Measurements from ENCODE around the gene NYAP2. TPM values are rescaled to one million over a fixed set of nuclear protein-coding genes. Genes with fewer than 3 reads are reported as not detected.

The NYAP2 gene
- total and polyA plus RNA-seq, 2 donors (not counting 1 experiment from before 2014, with no cell fraction given), result not detected

GRCh38 chr2:225425284-225425683 is 25.8 kb downstream of the NYAP2 start:
- no peak for TF ChIP-seq EZH2 (IDR thresholded peaks at IDR 0.05; ENCODE audit: low read length, missing control alignments)
- TF ChIP-seq CTCF (conservative IDR thresholded peaks at IDR 0.05 in 1 of 2, IDR thresholded peaks at IDR 0.05 in 1 of 2; ENCODE audit: low read depth in 1 of 2, low read length in 2 of 2), result no peak
- Histone ChIP-seq H3K4me2 (ENCODE audit: extremely low read depth, insufficient read depth, low read length) (no peak overlapping the region), H3K36me3 (ENCODE audit: control insufficient read depth, insufficient read depth, low read length) (no peaks in the 10 kb centered on the region), H2AFZ (ENCODE audit: low read length) (no peak overlapping the region), H3K4me1 (ENCODE audit: control insufficient read depth, extremely low read depth, insufficient read depth, low read length) (no peaks in the 10 kb centered on the region), H3K9me3 (ENCODE audit: control insufficient read depth, insufficient read depth, low read depth, low read length) (no peaks in the 10 kb centered on the region), H3K79me2 (ENCODE audit: control insufficient read depth, insufficient read depth, low read length) (no peaks in the 10 kb centered on the region), H3K9ac (ENCODE audit: insufficient read depth, low read length) (no peak overlapping the region), H3K27ac (ENCODE audit: insufficient read depth, low read length) (no peak overlapping the region), H3K27me3 (ENCODE audit: control insufficient read depth, insufficient read depth, low read length) (no peaks in the 10 kb centered on the region), H4K20me1 (ENCODE audit: control insufficient read depth, extremely low read depth, insufficient read depth, low read length) (no peaks in the 10 kb centered on the region), H3K4me3 (replicated peaks in 1 of 4; ENCODE audit: control extremely low read depth in 1 of 4, insufficient read depth in 1 of 4, low read depth in 3 of 4, low read length in 4 of 4) (no peak overlapping the region)
- no peak for DNase-seq (ENCODE audit: low read depth in 2 of 2)

- H4K20me1 ChIP-seq (ENCODE audit: control insufficient read depth, extremely low read depth, insufficient read depth, low read length), result no peaks in the 10 kb centered on the region
- no peaks in the 10 kb centered on the region for H3K36me3 ChIP-seq (ENCODE audit: control insufficient read depth, insufficient read depth, low read length)
- H3K4me1 ChIP-seq (ENCODE audit: control insufficient read depth, extremely low read depth, insufficient read depth, low read length), result no peaks in the 10 kb centered on the region
- no peaks in the 10 kb centered on the region for H3K79me2 ChIP-seq (ENCODE audit: control insufficient read depth, insufficient read depth, low read length)
- H3K4me3 ChIP-seq (replicated peaks in 1 of 4; ENCODE audit: control extremely low read depth in 1 of 4, insufficient read depth in 1 of 4, low read depth in 3 of 4, low read length in 4 of 4), result no peak overlapping the region
- H3K27me3 ChIP-seq (ENCODE audit: control insufficient read depth, insufficient read depth, low read length), result no peaks in the 10 kb centered on the region
- no peak for DNase-seq (ENCODE audit: low read depth in 2 of 2)
- H3K4me2 ChIP-seq (ENCODE audit: extremely low read depth, insufficient read depth, low read length), result no peak overlapping the region
- no peak overlapping the region for H3K9ac ChIP-seq (ENCODE audit: insufficient read depth, low read length)
- H2AFZ ChIP-seq (ENCODE audit: low read length), result no peak overlapping the region
- H3K27ac ChIP-seq (ENCODE audit: insufficient read depth, low read length), result no peak overlapping the region
- no peaks in the 10 kb centered on the region for H3K9me3 ChIP-seq (ENCODE audit: control insufficient read depth, insufficient read depth, low read depth, low read length)
- no peak for TF ChIP-seq EZH2 (IDR thresholded peaks at IDR 0.05; ENCODE audit: low read length, missing control alignments)
- TF ChIP-seq CTCF (conservative IDR thresholded peaks at IDR 0.05 in 1 of 2, IDR thresholded peaks at IDR 0.05 in 1 of 2; ENCODE audit: low read depth in 1 of 2, low read length in 2 of 2), result no peak
These were observed 28.9 kb downstream of the NYAP2 start for GRCh38 chr2:225428360-225428759.

GRCh38 chr2:225429717-225430116 is 30.2 kb downstream of the NYAP2 start:
- no peak overlapping the region for H3K4me3 ChIP-seq (replicated peaks in 1 of 4; ENCODE audit: control extremely low read depth in 1 of 4, insufficient read depth in 1 of 4, low read depth in 3 of 4, low read length in 4 of 4)
- no peaks in the 10 kb centered on the region for H3K27me3 ChIP-seq (ENCODE audit: control insufficient read depth, insufficient read depth, low read length)
- DNase-seq (ENCODE audit: low read depth in 2 of 2), result peak; percentile 9 to 29
- H3K79me2 ChIP-seq (ENCODE audit: control insufficient read depth, insufficient read depth, low read length), result no peaks in the 10 kb centered on the region
- H3K27ac ChIP-seq (ENCODE audit: insufficient read depth, low read length), result no peak overlapping the region
- no peak overlapping the region for H2AFZ ChIP-seq (ENCODE audit: low read length)
- no peaks in the 10 kb centered on the region for H4K20me1 ChIP-seq (ENCODE audit: control insufficient read depth, extremely low read depth, insufficient read depth, low read length)
- no peaks in the 10 kb centered on the region for H3K4me1 ChIP-seq (ENCODE audit: control insufficient read depth, extremely low read depth, insufficient read depth, low read length)
- TF ChIP-seq EZH2 (IDR thresholded peaks at IDR 0.05; ENCODE audit: low read length, missing control alignments) (no peak), CTCF (conservative IDR thresholded peaks at IDR 0.05 in 1 of 2, IDR thresholded peaks at IDR 0.05 in 1 of 2; ENCODE audit: low read depth in 1 of 2, low read length in 2 of 2) (no peak)
- H3K9ac ChIP-seq (ENCODE audit: insufficient read depth, low read length), result no peak overlapping the region
- no peak overlapping the region for H3K4me2 ChIP-seq (ENCODE audit: extremely low read depth, insufficient read depth, low read length)
- H3K9me3 ChIP-seq (ENCODE audit: control insufficient read depth, insufficient read depth, low read depth, low read length), result no peaks in the 10 kb centered on the region
- no peaks in the 10 kb centered on the region for H3K36me3 ChIP-seq (ENCODE audit: control insufficient read depth, insufficient read depth, low read length)
